Neural cell (in vitro differentiated cells): ENCODE results near the gene SEPTIN2. TPM values are rescaled to one million over a fixed set of nuclear protein-coding genes. Genes with fewer than 3 reads are reported as not detected.

Experiments
- H2AFZ ChIP-seq: fragments of 200-600, 300-800 bp; sonication (generic), shearing (Covaris generic); 2 replicates; pipeline ENCODE4 v1.6.0; 2014; ENCODE audit warnings: low read depth, mild to moderate bottlenecking, antibody characterized with exemption, low read length, moderate library complexity
- H3F3A ChIP-seq: fragments of 200-600 bp; shearing (Covaris generic); 2 replicates; pipeline ENCODE4 v1.6.1; 2016; ENCODE audit warnings: mild to moderate bottlenecking, moderate library complexity, mixed read lengths, antibody characterized with exemption, low read length; ENCODE audit not compliant: insufficient read depth, poor library complexity, severe bottlenecking
- H3K27ac ChIP-seq: fragments of 200-600, 300-800 bp; sonication (generic), shearing (Covaris generic); 2 replicates; pipeline ENCODE4 v1.5.1; 2014; ENCODE audit warnings: mild to moderate bottlenecking, low read length, moderate library complexity
- H3K27me3 ChIP-seq: fragments of 300-800, 200-600 bp; sonication (generic), shearing (Covaris generic); 2 replicates; pipeline ENCODE4 v1.6.0; 2014; ENCODE audit warnings: mild to moderate bottlenecking, low read depth, low read length, moderate library complexity; ENCODE audit not compliant: insufficient read depth
- H3K36me3 ChIP-seq: fragments of 300-800, 200-600 bp; sonication (generic), shearing (Covaris generic); 2 replicates; pipeline ENCODE4 v1.5.1; 2014; ENCODE audit warnings: mild to moderate bottlenecking, antibody characterized with exemption, low read length, moderate library complexity; ENCODE audit not compliant: insufficient read depth
- H3K4me2 ChIP-seq: fragments of 300-800, 200-600 bp; sonication (generic), shearing (Covaris generic); 2 replicates; pipeline ENCODE4 v1.6.0; 2014; ENCODE audit warnings: mild to moderate bottlenecking, low read length
- H3K4me3 ChIP-seq: fragments of 300-800, 200-600 bp; sonication (generic), shearing (Covaris generic); 2 replicates; pipeline ENCODE4 v1.5.1; 2014; ENCODE audit warnings: mild to moderate bottlenecking, low read length, moderate library complexity
- H3K79me2 ChIP-seq: fragments of 200-600 bp; shearing (Covaris generic); replicated peaks from 2 replicates; pipeline ENCODE4 v1.6.0; 2014; ENCODE audit warnings: mild to moderate bottlenecking, low read length, moderate library complexity; ENCODE audit not compliant: insufficient read depth
- H3K9ac ChIP-seq: fragments of 300-800, 200-600 bp; sonication (generic), shearing (Covaris generic); 2 replicates; pipeline ENCODE4 v1.6.1; 2016; ENCODE audit warnings: mild to moderate bottlenecking, low read length, mixed read lengths
- H3K9me2 ChIP-seq: fragments of 200-600 bp; shearing (Covaris generic); 2 replicates; pipeline ENCODE4 v1.6.1; 2016; ENCODE audit warnings: mild to moderate bottlenecking, low read length, mixed read lengths; ENCODE audit not compliant: insufficient read depth
- H3K9me3 ChIP-seq: fragments of 200-600, 300-800 bp; sonication (generic), shearing (Covaris generic); 2 replicates; pipeline ENCODE4 v1.6.1; 2016; ENCODE audit warnings: mild to moderate bottlenecking, mixed run types, low read length, moderate library complexity, mixed read lengths
- H4K20me1 ChIP-seq: fragments of 200-600 bp; shearing (Covaris generic); 2 replicates; pipeline ENCODE4 v1.6.1; 2016; ENCODE audit warnings: mild to moderate bottlenecking, mixed run types; ENCODE audit not compliant: insufficient read depth
- CTCF ChIP-seq: fragments of 450-650 bp; IDR thresholded peaks from 2 replicates; pipeline ENCODE4 v1.5.1; 2014; ENCODE audit warnings: antibody characterized with exemption, mild to moderate bottlenecking, moderate library complexity; ENCODE audit not compliant: poor library complexity, severe bottlenecking
- EP300 ChIP-seq: fragments of 450-650 bp; conservative IDR thresholded peaks from 2 replicates; pipeline ENCODE4 v1.6.1; 2014; ENCODE audit warnings: antibody characterized with exemption, mild to moderate bottlenecking, moderate library complexity; ENCODE audit not compliant: poor library complexity, severe bottlenecking
- EZH2 ChIP-seq: fragments of 200-600, 300-800 bp; shearing (Covaris generic), sonication (generic); IDR thresholded peaks from 2 replicates; pipeline ENCODE4 v1.6.1; 2014; ENCODE audit warnings: antibody characterized with exemption, low read length, borderline replicate concordance, mild to moderate bottlenecking; ENCODE audit not compliant: insufficient read depth, poor library complexity, severe bottlenecking
- MXI1 ChIP-seq: fragments of 450-650 bp; conservative IDR thresholded peaks from 2 replicates; pipeline ENCODE4 v1.6.1; 2014; ENCODE audit warnings: antibody characterized with exemption, mild to moderate bottlenecking; ENCODE audit not compliant: poor library complexity, severe bottlenecking
- POLR2AphosphoS5 ChIP-seq: IDR thresholded peaks from 2 replicates; pipeline ENCODE4 v1.6.1; 2012
- RAD21 ChIP-seq: fragments of 450-650 bp; conservative IDR thresholded peaks from 2 replicates; pipeline ENCODE4 v1.6.1; 2014; ENCODE audit warnings: antibody characterized with exemption, mild to moderate bottlenecking, moderate library complexity
- REST ChIP-seq: IDR thresholded peaks from 2 replicates; pipeline ENCODE4 v1.6.1; 2012; ENCODE audit warnings: borderline replicate concordance
- SMC3 ChIP-seq: fragments of 450-650 bp; conservative IDR thresholded peaks from 2 replicates; pipeline ENCODE4 v1.6.1; 2014; ENCODE audit warnings: antibody characterized with exemption, mild to moderate bottlenecking, moderate library complexity; ENCODE audit not compliant: poor library complexity
- TAF1 ChIP-seq: IDR thresholded peaks from 2 replicates; pipeline ENCODE4 v1.6.1; 2012; ENCODE audit warnings: low read depth
- polyA plus RNA-seq: library from polyadenylated mRNA; depleted of rRNA; stranded (reverse); fragments of >200 nt; gene quantifications from 2 replicates; pipeline ENCODE4 v1.2.3, GENCODE V29; 2014

Gene SEPTIN2
- polyA plus RNA-seq, 1 donor from 2014 or later, result 467 TPM

GRCh38 chr2:241321886-241322285 is 6.2 kb downstream of the SEPTIN2 start:
- Histone ChIP-seq H2AFZ (no peak overlapping the region), H3K4me2 (no peak overlapping the region), H4K20me1 (no peaks in the 10 kb centered on the region), H3F3A (no peaks in the 10 kb centered on the region), H3K79me2 (peaks cover 89% of the 10 kb centered on the region), H3K27me3 (no peaks in the 10 kb centered on the region), H3K27ac (no peak overlapping the region), H3K4me3 (no peak overlapping the region), H3K9ac (no peak overlapping the region), H3K9me2 (no peaks in the 10 kb centered on the region), H3K9me3 (no peaks in the 10 kb centered on the region), H3K36me3 (no peaks in the 10 kb centered on the region)
- TF ChIP-seq REST (no peak), EP300 (no peak), POLR2AphosphoS5 (no peak), TAF1 (no peak), CTCF (no peak), EZH2 (no peak), RAD21 (no peak), MXI1 (no peak), SMC3 (no peak)

- H3K4me2 ChIP-seq, result no peak overlapping the region
- no peak overlapping the region for H3K4me3 ChIP-seq
- no peak for TF ChIP-seq CTCF
- no peak for TF ChIP-seq SMC3
- no peaks in the 10 kb centered on the region for H3K36me3 ChIP-seq
- no peaks in the 10 kb centered on the region for H3F3A ChIP-seq
- H3K27ac ChIP-seq, result no peak overlapping the region
- no peak overlapping the region for H3K9ac ChIP-seq
- no peak overlapping the region for H2AFZ ChIP-seq
- no peaks in the 10 kb centered on the region for H4K20me1 ChIP-seq
- H3K9me3 ChIP-seq, result no peaks in the 10 kb centered on the region
- H3K79me2 ChIP-seq, result peaks cover 74% of the 10 kb centered on the region
- H3K9me2 ChIP-seq, result no peaks in the 10 kb centered on the region
- H3K27me3 ChIP-seq, result no peaks in the 10 kb centered on the region
Observed at GRCh38 chr2:241323778-241324177, 8.1 kb downstream of the SEPTIN2 start.
